HG03196 (cell line): ENCODE results near the gene ADAMTS2.

ENCODE experiments used
- ATAC-seq: cut with Tn5 transposase; IDR thresholded peaks from one replicate; pipeline ENCODE4 v1.9.1; 2021; ENCODE audit not compliant: unreplicated experiment

ADAMTS2 gene

DNA sequence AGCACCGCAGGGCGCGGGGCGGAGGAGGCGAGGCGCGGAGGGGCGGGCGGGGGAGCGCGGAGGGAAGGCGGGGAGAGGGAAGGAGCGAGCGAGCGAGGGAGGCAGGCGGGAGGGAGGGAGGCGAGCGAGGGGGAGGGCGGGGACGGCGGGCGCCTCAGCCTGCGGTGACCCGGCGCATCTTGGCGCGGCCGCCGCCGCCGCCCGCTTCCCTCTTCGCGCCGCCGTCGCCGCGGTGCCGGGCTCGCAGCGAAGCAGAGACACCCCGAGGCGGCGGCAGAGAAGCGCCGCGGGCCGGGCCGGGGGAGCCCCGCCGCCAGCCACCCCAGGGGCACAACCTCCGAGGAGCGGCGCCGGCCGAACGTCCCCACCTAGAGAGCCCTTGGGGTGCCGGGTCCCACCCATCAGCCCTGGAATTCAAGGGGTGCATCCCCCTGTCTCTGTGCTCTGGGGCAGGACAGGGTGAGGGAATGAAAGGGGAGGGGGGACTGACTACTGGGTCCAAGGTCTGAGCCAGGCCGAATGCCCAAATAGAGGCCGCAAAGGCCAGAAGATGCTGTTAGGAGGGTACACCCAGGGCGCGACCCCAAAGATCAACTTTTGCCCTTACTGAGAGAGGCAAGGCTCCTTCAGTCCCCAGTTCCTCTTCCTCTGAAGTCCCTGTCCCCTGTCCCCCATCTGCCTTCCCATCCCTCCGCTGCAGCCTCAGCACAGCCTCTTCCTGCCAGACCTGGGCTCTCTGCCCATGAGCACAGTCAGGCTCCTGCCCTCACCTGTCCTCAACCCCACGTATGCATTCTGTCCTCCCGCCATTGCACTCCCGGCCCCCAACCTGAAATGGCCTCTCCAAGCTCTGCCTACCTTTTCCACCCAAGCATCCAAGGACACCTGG lies at the start of gene ADAMTS2:
Gene ADAMTS2, minus strand, starts transcription at position 29 of the 889 bp plus-strand sequence. CDS start 133 bp downstream, outside the sequence.
- no peak for ATAC-seq

DNA sequence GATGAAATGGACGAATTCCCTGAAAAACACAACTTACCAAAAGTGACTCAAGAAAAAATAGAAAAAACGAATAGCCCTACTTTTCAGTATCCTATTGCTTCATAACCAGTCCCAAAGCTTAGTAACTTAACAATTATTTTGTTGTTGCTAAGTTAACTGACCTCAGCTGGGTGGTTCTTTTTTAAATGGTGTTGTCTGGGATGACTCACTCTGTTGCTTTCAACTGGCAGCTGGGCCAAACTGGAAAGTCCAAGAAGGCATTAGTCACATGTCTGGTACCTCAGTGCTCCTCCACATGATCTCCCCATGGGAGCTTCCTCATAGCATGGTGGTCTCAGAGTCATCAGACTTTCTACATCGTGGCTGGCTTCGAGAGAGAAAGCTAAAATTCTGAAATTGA lies 47.8 kb upstream of the ADAMTS2 start:
- ATAC-seq = no peak

DNA sequence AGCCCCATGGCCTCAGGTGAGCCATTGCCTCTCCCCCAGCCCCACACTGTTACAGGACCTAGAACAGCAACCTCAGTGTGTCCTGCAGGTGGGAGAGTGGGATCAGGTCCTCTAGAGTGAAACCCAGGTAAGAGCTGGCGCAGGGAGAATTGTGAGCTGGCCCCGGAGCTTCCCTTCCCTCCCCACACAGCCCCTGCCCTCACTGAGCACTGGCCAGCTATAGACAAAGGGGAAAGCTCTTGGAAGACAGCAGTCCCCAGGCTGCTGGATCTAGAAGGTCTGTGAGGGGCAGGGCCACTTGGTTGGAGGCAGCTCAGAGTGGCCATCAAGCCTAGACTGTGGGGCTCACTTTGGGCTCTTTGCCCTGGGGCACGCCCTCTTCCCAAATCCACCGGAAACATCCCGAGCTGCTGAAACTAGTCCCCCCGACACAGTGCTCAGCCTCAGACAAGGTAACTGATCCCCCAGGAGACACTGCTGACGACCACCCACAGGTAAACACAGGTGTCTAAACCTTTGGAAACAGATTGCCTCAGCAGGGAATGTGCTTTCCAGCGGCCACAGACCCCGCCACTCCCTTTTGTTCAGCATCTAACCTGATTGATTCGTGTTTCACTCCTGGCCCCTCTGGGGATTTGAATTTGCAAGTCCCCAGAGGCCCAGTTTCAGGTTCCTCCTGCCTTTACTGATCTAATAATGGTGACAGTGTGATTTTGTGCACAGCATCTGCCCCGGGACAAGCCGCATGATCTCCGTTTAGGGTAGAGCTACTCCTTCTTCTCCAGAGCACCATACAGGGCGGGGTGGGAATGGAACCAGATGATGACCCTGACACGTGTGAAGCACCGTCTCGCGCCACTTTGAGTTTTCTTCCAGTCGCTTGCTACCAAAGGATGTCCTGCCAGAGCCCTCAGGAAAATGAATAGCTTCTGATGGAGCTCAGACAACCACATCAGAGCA lies 42.2 kb upstream of the ADAMTS2 start:
- ATAC-seq = no peak

DNA sequence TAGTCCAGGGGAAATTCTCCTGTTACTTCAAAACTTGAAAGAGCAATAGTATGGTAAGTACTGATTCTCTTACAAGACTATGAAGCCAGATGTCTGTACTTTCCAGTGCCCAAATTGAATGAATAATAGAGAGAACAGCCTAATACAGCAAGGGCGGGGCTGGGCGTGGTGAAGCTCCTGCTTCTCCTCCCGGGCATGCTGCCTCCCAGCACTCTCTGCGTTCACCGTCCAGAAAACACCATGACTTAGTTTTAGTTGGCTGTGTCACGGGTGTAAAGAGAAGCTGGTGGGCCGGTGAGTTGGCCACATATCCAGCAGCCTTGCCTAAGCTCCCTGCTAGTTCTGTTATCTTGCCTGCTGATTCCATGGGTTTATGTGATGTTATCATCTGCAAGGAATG lies 40.7 kb upstream of the ADAMTS2 start:
- ATAC-seq = no peak

DNA sequence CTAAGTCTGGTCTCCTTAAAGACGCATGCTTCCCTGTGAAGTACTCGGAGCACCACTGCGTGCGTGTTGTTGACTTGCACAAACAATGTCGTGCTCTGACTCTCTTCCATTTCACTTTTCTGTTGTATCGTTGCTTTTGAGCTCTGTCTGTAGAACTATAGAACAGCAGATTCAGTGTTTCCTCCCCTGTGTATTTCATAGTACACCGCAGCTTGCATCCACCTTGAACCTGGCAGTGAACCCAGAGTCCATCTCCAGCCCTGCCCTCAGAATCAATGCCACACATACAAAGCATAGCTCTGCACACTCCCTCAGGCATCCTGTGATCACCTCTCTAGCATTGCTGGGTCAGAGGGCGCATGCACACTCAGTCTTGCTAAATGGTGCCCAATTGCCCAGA lies 37.2 kb upstream of the ADAMTS2 start:
- ATAC-seq = no peak

DNA sequence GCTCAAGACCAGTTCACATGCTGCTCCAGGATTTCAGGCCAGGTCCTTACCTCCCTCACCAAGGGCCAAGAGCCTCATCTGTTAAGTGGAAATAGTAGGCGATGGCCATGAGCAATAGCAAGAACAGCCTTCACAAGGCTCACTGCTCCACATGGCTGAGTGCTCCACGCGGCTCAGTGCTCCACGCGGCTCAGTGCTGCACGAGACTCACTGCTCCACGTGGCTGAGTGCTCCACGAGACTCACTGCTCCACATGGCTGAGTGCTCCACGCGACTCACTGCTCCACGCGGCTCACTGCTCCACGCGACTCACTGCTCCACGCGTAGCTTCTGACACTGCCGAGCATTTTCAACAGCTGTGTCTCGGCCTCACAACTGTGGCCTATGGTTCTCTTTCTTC lies 36.4 kb upstream of the ADAMTS2 start:
- ATAC-seq = no peak

DNA sequence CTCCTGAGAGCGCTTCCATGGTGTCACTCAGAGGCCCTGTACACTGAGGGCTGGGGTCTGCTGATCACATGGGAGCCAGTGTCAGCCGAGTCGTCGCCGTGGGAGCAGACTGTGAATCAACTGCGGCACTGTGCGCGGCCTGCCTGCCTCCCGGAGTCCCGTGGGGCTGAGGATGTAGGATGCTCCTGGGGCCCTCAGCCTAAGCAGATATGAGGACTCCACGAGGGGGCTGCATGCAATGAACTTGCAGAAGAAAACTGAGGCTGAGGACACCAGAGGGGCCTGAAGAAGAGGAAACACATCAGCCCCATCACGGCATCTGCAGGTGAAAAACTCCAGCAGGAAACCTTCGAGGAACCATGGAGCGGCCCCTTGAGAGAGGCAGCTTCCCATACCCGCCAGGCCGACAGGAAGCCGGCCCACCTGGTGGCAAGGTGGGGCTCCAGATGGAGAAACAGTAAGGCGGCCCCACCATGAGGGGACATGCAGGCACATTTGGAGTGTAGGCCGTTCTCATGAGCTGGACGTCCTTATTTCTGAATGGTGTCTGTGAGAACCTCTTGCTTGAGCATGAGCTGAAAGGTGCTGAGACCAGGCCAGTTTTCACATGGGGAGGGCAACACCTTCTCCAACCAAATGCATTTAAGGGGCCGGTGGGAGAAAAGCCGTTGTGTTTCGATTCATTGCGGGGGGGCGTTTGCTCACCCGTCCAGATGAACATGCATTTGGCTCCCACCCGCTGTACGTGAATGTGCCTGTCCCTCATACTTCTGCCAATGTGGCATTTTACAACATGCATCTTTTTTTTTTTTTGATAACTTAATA lies 35.2 kb upstream of the ADAMTS2 start:
- ATAC-seq = no peak

DNA sequence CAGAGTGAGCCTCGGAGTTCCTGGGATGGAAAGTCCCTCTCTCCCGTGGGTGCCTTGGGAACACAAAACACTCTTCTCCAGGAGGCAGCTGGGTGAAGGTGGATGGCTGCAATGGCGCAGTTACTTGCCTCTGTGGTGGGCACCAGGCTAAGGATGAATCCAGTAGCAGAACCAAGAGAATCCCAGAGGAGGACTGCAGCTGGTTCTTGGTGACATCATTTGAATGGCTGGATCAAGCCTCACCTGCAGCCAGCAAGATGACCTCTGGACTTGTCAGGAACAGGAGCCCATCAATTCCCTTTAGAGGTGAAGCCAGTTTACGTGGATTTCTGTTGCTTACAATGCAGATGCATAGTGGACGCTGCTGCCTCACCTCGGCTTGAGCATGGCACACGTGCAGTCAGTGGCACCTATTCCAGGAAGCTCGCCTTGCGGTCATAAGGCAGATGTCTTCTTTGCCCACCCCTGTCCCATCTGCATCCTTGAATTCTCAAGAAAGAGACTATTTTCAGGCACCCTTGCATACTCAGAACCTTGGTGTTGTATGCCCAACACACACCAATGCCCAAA lies 34.1 kb upstream of the ADAMTS2 start:
- ATAC-seq = no peak

DNA sequence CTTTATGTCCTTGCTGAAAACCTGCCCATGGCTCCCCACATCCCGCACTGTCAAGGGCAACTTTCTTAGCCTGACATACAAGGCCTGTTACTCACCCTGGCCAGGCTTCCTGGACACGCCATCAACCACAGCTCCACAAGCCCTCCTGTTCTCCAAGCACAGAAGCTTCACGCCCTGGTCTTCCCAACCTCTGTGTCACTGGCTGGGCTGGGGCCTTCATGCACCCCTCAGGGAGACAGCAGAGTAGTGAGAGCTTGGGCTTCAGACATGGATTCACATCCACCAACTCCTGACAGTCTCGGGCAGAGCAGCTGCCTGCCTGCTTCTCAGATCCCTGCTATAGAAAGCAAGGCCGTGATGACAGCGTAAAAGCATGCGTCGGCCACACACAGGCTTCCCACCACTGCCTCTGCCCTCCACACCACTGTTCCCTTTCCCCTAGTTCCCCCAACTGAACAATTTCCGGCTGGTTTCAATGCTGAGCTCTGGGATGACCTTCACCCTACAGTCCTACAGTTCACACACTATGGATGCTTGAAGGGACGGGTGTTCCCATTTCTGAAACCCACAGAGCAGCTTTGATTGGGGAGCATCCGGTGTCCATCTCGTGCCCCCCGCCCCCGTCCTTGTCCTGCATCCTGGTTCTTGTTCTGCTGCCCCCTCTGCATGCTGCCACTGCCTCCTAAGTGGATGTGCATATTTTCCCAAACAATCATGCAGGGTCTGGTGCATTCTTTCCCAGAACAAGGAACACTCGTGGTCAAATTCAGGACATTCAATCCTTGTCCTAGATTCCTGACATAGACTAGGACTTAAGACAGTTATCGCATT lies 33.4 kb upstream of the ADAMTS2 start:
- ATAC-seq = no peak

DNA sequence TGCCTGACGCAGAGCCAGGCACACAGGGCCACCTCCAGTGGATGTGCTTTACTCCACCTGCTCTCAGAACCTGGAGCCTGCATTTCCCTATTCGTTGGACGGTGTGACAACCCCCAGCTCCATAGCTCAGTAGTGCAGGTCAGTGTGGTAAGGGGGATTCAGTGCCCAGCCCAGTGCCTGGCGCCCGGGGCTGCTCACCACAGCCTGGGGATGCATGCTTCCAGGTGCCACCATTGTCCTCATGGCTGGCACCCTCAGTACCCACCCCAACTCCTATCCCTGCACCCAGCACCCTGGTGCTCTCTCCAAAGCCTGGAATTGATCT lies 32.8 kb upstream of the ADAMTS2 start:
- ATAC-seq = no peak

DNA sequence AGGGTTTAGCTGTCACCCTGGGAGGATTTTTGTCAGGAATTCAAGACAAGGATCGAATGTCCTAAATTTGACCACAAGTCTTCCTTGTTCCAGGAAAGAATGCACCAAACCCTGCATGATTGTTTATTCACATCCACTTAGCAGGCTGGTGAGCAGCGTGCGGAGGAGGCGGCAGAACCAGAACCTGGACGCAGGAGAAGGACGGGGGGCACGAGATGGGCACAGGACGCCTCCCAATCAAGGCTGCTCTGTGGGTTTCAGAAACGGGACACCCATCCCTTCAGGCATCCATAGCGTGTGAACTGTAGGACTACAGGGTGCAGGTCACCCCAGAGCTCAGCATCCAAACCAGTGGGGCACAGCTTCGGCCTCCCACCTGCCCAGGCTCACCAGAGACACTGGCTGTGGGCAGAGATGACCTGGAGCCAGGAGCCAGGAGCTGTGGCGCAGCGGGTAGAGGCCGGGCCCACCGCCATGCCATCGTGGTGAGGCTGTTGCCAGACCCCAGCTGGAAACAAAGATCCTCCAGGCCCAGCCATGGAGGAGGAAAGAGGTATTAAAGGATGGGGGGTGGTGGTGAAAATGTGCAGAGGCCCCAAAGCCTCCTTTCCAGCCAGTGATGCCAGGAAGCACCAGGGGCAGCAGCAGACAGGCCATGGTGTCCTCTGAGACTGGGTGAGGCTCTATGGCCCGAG lies 32.3 kb upstream of the ADAMTS2 start:
- ATAC-seq = no peak

DNA sequence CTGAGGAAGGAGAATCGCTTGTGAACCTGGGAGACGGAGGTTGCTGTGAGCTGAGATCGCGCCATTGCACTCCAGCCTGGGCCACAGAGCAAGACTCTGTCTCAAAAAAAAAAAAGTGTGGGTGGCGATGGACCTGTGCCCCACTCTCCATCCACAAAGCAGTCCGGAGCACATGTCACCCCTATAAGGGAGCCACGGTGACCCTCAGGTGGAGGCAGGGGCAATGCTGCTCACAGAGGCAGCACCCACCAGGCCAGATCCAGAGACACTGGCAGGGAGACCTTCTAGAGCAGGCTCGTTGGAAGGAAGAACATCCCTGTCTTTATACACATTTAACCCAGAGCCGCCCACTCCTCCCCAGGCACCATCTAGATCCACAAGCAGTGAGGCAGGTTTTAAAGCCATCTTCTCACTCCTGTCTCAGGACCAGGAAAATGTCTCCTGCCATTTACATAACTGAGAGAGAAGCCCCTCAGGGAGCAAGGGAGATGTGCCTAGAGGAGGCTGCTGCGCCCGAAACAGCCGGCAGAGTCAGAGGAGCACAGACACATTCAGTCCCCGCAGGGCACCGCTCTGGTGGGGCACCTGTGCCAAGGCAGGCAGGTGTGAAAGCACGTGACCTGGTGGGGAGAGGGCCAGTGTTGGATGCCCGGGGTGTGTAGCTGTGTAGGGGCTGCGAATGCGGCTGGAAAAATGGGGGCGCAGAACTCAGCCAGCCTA lies 31.6 kb upstream of the ADAMTS2 start:
- no peak for ATAC-seq

DNA sequence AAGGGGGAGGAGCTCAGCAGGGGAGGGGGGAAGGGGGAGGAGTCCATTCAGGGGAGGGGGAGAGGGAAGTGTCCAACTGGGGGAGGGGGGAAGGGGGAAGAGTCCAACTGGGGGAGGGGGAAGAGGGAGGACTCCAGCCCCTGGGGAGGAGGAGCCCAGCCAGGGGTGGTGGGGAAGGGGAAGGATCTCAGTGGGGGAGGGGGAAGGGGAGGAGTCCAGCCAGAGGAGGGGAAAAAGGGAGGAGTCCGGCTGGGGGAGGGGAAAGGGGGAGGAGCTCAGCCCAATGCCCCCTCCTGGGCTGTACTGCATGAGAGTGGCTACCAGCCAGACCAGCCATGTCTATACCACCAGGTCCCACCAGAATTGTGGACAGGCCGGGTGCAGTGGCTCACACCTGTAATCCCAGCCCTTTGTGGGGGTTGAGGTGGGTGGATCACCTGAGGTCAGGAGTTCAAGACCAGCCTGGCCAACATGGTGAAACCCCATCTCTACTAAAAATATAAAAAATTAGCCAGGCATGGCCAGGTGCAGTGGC lies 30.6 kb upstream of the ADAMTS2 start:
- ATAC-seq = no peak

DNA sequence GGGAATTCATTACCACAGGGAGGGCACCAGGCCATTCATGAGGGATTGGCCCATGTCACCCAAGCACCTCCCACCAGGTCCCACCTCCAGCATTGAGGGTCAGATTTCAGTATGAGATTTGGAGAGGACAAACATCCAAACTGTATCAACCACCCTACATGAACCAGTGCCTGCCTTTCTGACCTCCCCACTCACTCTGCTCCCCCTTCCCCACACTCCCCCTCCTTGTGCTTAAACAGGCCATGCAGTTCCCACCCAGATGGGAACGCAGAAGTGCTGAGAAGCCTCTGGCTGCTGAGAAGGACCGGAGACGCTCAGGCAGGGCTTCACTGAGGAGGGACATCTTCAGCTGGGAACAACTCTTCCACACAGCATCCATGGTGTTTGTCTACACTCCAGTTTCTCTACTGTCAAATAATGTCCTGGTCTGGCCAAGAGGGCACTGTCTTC lies 30.0 kb upstream of the ADAMTS2 start:
- ATAC-seq = no peak

DNA sequence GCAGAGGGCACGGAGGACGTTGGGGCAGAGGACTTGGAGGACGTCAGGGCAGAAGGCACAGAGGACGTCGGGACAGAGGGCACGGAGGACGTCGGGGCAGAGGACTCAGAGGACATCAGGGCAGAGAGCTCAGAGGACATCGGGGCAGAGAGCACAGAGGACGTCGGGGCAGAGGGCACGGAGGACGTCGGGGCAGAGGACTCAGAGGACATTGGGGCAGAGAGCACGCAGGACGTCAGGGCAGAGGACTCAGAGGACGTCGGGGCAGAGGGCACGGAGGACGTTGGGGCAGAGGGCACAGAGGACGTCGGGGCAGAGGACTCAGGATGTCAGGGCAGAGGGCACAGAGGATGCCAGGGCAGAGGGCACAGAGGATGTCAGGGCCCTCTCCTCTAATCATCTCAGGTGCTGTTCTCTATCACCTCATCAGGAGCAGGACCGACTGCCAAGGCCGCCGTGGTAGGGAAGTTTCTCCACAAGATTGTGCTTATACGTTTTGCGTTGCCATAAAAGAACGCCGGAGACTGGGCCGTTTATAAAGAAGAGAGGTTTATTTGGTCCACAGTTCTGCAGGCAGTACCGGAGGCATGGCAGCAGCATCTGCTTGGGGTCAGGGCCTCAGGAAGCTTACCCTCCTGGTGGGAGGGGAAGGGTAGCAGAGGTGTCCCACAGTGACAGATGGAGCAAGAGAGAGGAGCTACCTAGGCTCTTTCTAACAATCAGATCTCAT lies 29.4 kb upstream of the ADAMTS2 start:
- ATAC-seq = no peak

DNA sequence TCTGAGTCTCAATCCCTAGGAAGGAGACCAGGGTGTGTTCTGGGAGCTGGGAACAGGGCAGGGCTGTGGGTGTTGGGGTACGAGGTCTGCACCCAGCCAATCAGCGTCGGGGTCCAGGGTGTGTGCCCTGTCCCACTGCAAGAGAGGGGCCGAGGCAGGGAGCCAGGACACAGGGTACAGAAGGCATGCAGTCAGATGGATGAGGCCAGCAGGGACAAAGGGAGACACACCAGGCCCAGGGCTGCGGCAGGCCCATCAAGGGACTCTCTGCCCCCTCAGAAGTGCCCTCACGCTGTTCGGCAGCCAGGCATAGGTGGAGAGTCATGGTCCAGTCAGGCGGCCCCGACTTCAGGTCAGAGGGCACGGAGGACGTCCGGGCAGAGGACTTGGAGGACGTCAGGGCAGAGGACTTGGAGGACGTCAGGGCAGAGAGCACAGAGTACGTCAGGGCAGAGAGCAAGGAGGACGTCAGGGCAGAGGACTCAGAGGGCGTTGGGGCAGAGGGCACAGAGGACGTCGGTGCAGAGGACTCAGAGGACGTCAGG lies 28.8 kb upstream of the ADAMTS2 start:
- no peak for ATAC-seq
